Stimulated activated CD4-positive, alpha-beta T cell treated with anti-CD3 and anti-CD28 coated beads, Interleukin-1b, Interleukin-23, amount 100 ng/mL, for 1 hour (primary cell): Measurements from ENCODE around the gene ADAMTS17.
"Not testable (repeated sequence)": the region's sequence is repeated elsewhere in the genome, so short reads cannot be mapped to it uniquely, and the experiment has no call there.

Source experiments
- DNase-seq, 2 donors: peaks; one replicate each; pipeline ENCODE4 v3.0.0-alpha.2; 2020; ENCODE audit warnings: low read depth in 2 of 2

ADAMTS17 gene

DNA sequence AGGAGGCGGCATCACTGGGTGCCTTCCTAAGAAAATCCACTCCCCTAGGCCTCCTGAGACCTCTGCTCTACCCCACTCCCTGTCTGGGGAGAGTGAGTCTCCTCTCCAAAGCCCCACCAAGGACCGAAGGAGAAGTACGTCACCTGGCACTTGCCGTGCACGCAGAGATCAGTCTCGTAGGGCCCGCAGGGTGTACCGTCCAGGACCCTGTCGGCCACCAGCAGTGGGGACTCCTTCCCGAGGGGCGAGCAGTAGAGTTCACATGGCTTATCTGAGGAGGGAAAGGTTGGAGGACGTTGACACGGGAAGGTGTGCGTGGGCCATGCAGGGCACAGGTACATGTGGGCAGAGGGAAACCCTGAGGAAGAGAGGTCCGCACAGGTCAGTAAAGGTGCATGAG is 232.9 kb downstream of the ADAMTS17 start:
- no peak for DNase-seq

DNA sequence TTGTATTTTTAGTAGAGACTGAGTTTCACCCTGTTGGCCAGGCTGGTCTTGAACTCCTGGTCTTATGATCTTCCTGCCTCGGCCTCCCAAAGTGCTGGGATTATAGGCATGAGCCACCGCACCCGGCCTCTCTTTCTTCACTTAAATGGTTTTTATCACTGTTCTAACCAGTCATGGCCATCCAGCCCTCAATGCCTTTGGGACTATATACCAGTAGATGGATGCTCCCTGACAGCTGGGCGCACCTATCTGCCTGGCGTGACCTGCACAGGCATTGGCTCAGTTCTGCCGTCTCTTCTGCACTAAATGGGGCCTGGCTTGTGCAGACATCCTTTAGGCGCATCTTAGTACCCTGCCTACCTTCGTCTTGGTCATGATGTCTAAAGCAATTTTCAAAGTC is 233.4 kb downstream of the ADAMTS17 start:
- no peak for DNase-seq

DNA sequence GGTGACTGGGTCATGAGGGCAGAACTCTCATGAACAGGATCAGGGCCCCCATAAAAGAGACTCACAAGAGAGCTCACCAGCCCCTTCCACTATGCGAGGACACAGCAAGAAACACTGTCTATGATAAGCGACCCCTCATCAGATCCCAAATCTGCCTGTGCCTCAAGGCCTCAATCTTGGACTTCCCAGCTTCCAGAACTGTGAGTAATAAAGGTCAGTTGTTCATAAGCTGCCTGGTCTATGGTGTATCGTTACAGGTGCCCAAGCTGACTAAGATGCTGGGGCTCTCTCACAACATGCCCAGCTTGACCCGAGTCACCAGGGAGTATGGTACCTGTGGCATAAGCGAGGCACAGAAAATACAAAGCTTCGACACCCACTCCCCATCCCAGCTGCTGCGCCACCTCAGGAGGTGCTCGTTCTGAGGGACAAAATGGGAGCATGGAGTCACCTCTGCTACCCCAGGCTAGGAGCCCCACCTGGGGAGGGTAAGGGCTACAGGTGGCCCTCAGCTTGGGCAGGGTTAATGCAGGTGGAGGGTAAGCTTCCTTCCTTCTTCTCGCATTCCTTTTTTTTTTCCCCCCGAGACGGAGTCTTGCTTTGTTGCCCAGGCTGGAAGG is 234.1 kb downstream of the ADAMTS17 start:
- DNase-seq = no peak

DNA sequence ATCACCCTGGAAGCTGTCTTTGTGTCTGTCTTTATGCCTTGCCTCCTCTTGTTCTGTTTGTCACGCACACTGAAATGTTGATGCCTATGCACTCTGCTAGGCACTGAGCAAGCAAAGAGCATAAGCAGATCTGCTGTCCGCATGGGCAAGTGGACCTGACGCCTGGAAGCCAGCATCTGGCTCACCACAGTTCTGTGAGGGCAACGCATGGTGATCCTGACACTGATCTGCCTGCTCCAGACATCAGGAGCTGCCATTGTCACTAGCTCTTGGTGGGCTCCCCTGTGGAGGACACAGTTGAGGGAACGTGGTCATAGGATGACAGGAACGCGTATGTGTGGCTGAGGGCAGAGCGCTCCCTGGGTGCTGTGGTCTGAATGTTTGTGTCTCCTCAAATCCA is 234.6 kb downstream of the ADAMTS17 start:
- no peak for DNase-seq

DNA sequence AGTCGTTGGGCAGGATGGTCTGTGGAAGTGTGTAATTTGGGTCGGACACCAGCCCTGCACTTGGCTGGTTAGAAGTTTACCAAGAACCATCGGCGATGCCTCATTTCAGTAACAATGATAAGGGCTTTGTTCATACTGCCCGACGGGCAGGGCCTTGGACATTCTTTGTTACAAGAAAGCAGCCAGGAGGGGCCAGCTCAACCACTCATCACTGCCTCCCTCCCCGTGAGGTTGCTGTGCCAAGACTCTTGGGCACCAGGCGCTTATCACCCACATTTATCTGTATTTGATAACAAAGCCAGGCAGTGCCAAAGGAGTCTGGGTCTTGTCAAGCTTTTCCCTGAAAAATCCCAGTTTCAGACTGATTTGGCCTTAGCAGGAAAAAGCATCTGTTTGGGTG is 235.0 kb downstream of the ADAMTS17 start:
- DNase-seq = no peak

DNA sequence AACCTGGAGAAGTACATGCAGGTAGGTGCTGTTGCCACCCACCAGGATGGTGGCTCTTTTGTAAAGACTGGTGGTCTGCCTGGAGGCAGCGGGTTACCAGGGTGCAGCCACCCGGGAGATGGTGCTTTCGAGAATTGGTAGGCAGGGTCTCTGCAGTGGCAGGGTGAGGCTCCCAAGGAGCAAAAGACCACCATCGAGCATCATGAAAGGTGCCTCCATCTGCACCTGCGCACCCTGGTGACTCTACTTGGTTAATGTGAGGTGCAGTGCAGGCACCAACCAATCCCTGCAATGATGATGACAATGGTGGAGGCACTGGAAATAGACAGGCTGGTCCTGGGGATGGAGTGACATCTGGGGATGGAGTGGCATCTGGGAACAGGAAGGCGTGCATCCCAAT is 236.7 kb downstream of the ADAMTS17 start:
- DNase-seq = no peak

DNA sequence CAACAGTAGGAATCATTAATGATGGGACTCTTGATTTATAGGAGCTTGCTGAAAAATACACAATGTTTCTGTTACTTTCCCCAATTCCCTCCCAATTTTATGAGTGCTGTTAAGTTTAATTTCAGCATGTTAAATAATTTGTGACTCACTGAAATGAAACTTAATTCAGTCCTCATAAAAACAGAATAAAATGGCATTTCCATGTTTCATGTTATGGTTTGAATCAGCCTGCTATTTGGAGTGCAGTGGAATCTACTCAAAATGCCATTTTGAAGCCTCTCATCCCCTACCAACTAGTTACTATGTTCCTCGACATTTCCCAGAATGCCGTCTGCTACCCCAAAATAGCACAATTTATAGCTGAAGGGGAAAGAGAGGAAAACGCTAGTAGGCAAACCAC is 237.5 kb downstream of the ADAMTS17 start:
- no peak for DNase-seq

DNA sequence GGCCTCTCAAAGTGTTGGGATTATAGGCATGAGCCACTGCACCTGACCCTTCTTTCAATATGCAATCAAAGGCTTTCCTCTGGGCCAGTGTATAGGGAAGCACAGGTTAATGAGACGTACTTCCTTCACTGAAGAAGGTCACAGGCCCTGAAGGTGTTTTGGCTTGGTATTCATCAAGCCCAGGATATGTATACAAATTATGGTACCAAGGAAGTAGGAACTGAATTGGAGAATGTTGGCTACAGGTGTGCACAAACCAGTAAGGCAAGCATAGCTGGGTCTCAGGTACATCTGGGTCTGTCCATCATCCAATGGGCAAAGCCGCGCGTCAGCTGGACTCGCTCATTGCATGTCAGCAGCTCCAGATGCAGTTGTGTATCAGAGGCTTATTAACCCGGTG is 237.9 kb downstream of the ADAMTS17 start:
- no peak for DNase-seq

DNA sequence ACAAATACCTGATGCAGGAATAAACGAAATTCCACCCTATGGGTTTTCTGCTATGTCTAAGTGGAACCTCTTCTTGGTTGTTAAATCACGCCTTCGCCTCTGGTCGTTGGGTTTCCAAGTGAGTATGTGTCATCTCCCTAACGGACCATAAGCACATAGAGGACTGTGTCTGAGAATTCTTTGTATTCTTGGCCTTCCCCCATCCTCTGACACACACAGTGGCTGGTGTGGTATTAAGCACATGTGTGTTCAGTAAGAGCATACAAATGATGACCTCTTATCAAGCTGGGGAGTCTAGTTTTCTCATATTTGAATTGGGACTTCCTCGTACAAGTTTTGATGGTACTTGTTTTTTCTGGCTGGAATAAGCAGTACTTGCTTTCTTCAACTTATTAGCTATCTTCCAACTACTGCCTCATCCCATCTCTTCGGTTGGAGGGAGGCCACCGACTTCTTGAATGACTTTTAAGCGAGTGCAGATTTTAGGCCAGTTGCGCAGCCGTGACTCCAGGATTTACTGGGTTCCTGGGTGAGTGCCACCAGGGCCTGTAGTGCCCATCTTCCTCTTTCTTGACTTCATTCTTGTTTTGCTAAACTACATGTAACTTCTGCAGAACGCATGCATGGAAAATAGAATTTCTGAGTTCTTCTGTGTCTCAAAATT is 240.2 kb downstream of the ADAMTS17 start:
- DNase-seq = no peak

DNA sequence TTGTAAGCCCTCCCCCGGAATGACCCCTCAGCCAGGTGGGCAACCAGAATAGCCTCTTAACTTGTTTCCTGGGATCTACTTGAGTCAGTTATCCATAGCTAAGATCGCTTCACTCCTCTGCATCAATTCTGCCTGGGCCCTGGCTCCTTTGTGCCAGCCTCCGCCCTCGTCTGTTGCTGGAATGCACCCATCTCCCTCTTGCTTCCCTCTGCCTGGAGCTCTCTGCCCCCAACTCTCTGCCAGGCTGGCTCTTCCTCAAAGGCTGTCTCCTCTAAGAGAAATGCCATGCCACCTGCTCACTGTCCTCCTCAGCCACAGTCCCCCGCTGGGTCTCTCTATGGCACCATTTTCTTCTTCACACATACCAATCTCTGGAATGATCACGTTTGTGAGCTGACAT is 240.8 kb downstream of the ADAMTS17 start:
- DNase-seq = no peak

DNA sequence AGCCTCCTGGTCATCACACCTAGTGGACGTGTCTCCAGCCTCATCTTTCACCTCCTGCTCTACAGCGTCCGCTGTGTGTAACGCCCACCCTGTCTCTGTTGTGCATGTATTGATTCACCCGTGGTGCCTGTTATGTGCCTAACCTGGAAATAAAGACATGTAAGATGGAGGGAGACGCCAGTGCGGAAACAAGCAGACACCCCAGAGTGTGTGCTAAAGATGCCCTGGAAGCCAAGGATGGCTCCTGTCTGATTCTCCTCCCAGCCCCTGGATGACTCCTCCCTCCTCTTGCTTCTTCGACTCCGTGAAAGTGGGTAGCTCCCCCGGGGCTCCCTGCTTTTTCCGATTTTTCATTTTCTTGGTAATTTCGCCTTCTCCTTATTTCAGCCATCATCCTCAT is 241.8 kb downstream of the ADAMTS17 start:
- no peak for DNase-seq

DNA sequence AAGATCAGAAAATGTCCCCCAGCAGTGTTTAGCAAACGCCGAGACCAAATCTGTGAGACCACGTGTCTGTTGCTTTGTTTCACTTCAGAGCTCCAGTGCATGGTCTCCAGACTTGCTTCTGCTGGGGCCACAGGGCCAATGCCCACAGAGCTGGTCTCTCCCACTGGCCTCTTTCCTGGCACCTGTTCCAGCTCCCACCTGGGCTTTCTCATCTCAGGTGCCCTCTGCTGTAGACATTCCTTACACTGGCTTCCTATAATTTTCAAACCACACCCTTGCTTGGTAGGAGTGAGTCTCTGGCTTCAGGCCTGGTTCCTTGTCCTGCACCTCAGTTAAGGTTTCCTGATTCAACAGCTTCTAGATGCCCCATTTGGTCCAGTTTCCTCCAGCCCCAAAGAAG is 243.1 kb downstream of the ADAMTS17 start:
- DNase-seq = no peak

DNA sequence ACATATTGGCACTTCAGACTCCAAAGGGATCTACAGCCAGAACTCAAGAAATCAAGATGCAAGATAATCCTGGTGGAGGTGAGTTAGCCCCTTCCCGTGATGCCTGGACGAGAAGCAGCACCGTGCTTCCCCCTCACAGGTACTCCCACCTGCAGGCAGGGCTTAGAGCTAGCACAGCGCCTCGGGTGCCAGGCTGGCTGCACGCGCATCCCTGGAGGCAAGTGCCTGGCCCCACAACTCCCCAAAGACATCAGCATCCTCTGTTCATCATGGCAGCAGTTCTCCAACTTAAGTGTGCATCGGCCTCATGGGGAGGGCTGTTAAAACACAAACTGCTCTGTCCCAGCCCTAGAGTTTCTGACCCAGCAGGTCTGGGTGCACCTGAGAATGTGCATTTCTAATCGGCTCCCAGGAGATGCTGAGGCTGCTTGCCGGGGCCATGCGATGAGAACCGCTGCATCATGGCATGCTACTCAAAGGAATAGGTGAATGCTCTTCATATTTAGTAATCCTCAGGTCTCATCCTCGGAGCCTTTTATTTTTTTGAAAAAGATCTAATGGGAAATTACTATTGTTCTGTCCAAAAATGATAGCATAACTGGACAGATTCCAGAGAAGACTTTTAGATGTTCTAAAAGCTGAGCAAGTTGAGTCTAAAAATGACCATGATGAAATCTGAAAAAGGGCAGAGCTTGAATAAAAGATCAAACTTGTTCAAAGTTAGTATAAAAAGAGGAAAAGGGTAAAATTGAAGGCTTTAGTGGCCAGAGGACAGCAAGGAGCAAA is 244.2 kb downstream of the ADAMTS17 start:
- no peak for DNase-seq

DNA sequence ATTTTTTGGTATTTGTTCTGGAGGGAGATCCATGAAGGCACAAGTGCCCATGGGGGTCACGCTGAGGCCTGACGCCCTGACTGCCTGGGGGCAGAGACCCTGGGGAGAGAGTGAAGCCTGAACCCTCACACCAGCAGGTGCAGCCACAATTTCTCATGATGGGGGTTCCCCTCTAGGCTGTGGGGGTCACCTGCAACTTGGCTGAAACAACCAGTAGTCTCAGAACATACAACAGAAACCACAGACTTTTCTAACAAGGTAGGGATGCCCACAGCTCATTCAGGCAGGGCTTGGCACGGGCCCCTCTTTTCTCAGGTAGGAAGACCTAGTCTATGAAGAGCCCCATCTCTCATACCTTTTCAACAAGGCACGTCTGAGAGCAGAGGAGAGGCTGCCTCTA is 245.1 kb downstream of the ADAMTS17 start:
- DNase-seq = no peak

DNA sequence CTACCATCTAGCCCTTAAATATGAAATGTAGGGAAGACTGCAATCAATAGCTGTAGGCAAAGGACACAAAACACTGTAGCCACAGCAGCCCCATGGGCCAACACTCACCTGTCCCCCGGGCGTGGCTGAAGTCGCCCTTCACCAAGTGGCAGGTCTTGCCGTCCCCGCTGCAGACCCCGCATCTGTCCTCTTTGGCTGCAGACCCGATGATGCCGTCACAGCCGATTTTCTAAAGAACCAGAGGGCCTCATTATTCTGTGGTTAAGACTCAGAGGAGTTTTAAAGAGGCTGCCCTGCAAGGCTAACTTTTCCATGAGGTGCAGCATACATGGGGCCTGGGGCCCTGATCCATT is 245.6 kb downstream of the ADAMTS17 start:
- DNase-seq = no peak

DNA sequence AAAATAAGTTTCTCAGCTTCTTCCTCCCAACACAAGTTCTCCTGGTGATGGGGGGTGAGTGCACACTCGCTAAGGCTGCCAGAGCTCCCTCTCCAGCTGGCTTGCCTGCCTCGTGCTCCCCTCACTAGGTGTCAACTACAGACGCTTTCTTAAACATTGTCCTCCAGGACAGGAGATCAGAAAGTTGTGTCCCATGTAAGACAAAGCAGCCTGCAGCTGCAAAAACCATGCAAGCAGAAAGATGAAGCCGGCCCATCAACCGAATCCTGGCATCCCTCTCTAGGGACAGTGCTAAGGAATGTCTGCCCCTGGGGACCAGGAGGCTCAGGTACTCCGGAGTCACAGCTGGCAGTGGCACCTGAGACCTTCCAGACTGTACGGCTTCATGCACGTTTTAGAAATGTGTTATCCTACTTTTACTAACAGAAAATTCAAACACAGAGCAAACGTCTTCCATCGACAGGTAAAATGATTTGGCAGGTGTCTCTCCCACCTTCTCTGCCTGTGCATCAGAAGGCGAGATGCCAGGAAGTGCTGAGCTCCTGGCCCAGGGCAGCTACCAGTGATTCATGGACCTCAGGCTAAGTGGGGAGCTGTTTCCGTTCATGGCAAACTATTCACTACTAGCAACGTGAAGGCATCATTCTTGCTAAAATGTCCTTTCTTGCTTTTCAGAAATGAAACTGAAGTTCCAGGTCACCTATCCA is 246.1 kb downstream of the ADAMTS17 start:
- no peak for DNase-seq

DNA sequence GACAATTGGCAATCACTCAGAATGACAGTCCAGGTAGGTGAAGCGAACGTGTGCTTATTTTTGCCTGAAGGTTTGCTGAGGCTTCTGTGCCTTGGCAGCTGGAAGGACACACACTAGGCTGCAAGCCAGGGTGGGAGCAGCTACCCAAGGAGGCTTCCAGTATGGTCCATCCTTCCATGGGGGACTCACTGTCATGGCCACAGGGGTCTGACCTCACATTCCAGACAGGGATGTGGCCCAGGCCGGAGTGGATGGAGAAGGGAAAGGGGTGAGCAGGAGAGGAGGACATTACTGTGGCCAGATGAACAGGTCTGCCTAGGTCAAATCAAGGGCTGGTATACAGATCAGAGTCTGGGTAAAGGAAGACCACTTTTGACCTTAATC is 247.7 kb downstream of the ADAMTS17 start:
- no peak for DNase-seq

DNA sequence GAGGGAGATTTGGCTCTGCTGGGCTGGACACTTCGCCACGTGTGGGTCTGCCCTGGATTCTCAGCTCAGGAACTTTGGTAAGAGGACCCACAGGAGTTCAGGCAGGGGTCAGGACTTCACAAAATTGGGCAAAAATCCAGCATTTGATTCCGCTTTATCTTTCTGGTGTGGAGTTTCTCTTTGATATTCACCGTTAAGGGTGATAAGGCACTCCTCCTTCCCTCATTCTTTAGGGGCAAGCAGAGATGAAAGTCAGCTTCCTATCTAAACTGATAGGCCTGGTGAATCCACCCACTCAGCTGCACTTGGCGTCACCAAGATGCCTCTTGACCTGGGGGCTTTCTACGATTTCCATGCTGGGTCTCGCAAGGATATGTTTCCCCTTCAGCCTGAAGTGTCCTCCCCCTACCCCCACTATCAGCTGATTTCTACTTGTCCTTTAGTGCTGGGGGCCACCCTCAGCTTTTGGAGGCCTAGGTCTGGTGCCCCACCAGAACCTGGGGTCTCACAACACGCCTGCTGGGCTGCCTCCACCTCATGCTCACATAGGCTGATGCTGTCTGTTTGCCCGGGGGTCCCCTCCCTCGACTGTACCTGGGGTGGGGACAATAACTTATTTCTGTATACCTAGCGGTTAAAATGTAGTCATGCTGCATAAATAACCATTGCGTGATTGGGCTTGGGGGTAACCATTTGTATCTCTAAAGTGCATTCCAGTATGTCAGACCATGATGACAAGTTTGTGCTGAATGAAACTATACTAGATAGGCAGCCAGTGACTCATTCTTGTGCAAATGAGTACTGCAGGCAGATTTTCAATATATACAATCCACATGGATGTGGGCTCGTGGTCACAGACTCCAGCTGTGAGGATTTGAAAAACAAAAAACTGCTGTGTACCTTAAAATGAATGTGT is 248.3 kb downstream of the ADAMTS17 start:
- no peak for DNase-seq

DNA sequence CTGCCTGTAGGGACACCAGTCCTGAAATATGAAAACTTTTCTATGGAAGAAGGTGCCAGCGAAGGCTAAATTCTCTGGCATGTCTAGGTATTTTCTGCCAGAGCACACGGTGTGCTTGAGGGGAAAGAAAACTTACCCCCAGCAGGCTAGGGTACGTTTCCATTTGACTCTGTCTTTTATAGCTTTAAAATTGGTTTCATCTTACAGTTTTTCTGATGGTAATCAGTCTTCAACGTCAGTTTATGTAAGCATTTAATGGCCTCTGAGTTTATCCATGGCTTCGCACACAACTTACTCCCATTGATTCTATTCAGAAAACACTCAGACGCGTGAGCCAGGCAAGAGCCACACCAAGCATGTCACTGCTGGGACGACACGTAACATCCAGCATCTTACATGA is 249.7 kb downstream of the ADAMTS17 start:
- no peak for DNase-seq

DNA sequence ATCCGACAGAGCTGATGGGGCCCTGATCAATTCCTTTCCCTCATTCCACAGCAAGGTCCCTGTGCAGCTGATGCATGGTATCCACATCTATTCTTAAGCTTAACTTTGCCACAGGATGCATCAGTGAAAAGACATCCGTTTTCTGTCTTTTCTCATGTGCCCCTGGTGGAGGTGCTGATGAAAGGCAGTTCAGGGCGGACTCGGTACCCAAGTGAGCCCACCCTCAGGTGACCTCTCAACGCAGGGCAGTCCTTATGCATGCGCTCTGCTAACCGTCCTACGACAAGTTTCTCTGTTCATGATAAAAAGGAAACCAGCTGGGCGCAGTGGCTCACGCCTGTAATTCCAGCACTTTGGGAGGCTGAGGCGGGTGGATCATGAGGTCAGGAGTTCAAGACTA is 251.4 kb downstream of the ADAMTS17 start:
- DNase-seq = no peak

DNA sequence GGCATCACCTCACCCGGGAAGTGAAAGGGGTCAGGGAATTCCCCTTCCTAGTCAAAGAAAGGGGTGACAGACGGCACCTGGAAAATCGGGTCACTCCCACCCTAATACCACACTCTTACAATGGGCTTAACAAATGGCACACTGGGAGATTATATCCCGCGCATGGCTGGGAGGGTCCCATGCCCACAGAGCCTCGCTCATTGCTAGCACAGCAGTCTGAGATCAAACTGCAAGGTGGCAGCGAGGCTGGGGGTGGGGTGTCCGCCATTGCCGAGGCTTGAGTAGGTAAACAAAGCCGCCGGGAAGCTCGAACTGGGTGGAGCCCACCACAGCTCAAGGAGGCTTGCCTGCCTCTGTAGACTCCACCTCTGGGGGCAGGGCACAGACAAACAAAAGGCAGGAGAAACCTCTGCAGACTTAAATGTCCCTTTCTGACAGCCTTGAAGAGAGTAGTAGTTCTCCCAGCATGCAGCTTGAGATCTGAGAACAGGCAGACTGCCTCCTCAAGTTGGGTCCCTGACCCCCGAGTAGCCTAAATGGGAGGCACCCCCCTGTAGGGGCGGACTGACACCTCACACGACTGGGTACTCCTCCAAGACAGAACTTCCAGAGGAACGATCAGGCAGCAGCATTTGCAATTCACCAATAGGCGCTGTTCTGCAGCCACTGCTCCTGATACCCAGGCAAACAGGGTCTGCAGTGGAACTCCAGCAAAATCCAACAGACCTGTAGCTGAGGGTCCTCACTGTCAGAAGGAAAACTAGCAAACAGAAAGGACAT is 257.5 kb downstream of the ADAMTS17 start:
- not testable (repeated sequence) for DNase-seq
